HepG2 (cell line): ENCODE data around the gene SKIDA1. TPM values are rescaled to one million over a fixed set of nuclear protein-coding genes. Genes with fewer than 3 reads are reported as not detected.

Experiments
- BHLHE40 ChIP-seq: IDR thresholded peaks from 2 replicates; pipeline ENCODE4 v1.6.1; 2011; ENCODE audit warnings: low read length, improper control_type of control experiment
- CEBPG ChIP-seq: IDR thresholded peaks from 2 replicates; pipeline ENCODE4 v1.6.1; 2016
- FOXA1 ChIP-seq, 2 experiments: fragments of 450-650 bp in 1 of 2; sonication (generic) in 1 of 2; formaldehyde crosslinking in 1 of 2; IDR thresholded peaks; 2 replicates each; pipeline versions ENCODE4 v1.4.0 to v1.6.1; 2016 to 2020; ENCODE audit warnings: missing genetic modification reagents in 1 of 2
- FOXA3 ChIP-seq: IDR thresholded peaks from 2 replicates; pipeline ENCODE4 v1.6.1; 2016; ENCODE audit warnings: missing genetic modification reagents, missing compliant biosample characterization
- HNRNPUL1 ChIP-seq: fragments of 200-400 bp; formaldehyde crosslinking; IDR thresholded peaks from 2 replicates; pipeline ENCODE4 v1.6.1; 2017; ENCODE audit warnings: low read depth, mild to moderate bottlenecking, low read length, moderate library complexity
- MATR3 ChIP-seq: sonication (generic); formaldehyde crosslinking; IDR thresholded peaks from 2 replicates; pipeline ENCODE4 v1.4.0; 2020; ENCODE audit warnings: missing genetic modification reagents
- RELA ChIP-seq: sonication (generic); formaldehyde crosslinking; IDR thresholded peaks from 2 replicates; pipeline ENCODE4 v1.4.0; 2020; ENCODE audit warnings: missing genetic modification reagents
- RFXAP ChIP-seq: sonication (generic); formaldehyde crosslinking; IDR thresholded peaks from 2 replicates; pipeline ENCODE4 v1.4.0; 2020; ENCODE audit warnings: missing genetic modification reagents, borderline replicate concordance
- SIX1 ChIP-seq: sonication (generic); formaldehyde crosslinking; IDR thresholded peaks from 2 replicates; pipeline ENCODE4 v1.4.0; 2020; ENCODE audit warnings: missing genetic modification reagents, borderline replicate concordance
- SKI ChIP-seq: fragments of 450-650 bp; IDR thresholded peaks from one replicate; pipeline ENCODE4 v1.6.1; 2018; ENCODE audit warnings: mild to moderate bottlenecking; ENCODE audit not compliant: partially characterized antibody
- SP2 ChIP-seq: sonication (generic); formaldehyde crosslinking; IDR thresholded peaks from 2 replicates; pipeline ENCODE4 v1.5.1; 2020; ENCODE audit warnings: mild to moderate bottlenecking, missing genetic modification reagents
- ZC3H13 ChIP-seq: sonication (generic); formaldehyde crosslinking; IDR thresholded peaks from 2 replicates; pipeline ENCODE4 v1.8.1; 2023; ENCODE audit warnings: mild to moderate bottlenecking, missing genetic modification reagents, moderate library complexity
- ZFP36L2 ChIP-seq: sonication (generic); formaldehyde crosslinking; IDR thresholded peaks from 2 replicates; pipeline ENCODE4 v1.4.0; 2020; ENCODE audit warnings: missing genetic modification reagents
- ZMYM3 ChIP-seq: sonication (generic); formaldehyde crosslinking; IDR thresholded peaks from 2 replicates; pipeline ENCODE4 v1.5.1; 2020; ENCODE audit warnings: mild to moderate bottlenecking, missing genetic modification reagents
- ZNF335 ChIP-seq: sonication (generic); formaldehyde crosslinking; IDR thresholded peaks from 2 replicates; pipeline ENCODE4 v1.4.0; 2020; ENCODE audit warnings: missing genetic modification reagents
- ZNF34 ChIP-seq: sonication (generic); formaldehyde crosslinking; IDR thresholded peaks from 2 replicates; pipeline ENCODE4 v1.4.0; 2020; ENCODE audit warnings: mild to moderate bottlenecking, missing genetic modification reagents, borderline replicate concordance
- ZNF589 ChIP-seq: sonication (generic); formaldehyde crosslinking; conservative IDR thresholded peaks from 2 replicates; pipeline ENCODE4 v1.8.0; 2022; ENCODE audit warnings: mild to moderate bottlenecking, moderate library complexity, missing genetic modification reagents
- ZNF616 ChIP-seq: sonication (generic); formaldehyde crosslinking; IDR thresholded peaks from 2 replicates; pipeline ENCODE4 v1.5.0; 2020; ENCODE audit warnings: low read depth, mild to moderate bottlenecking, missing genetic modification reagents
- ZSCAN20 ChIP-seq: sonication (generic); formaldehyde crosslinking; IDR thresholded peaks from 2 replicates; pipeline ENCODE4 v1.4.0; 2020; ENCODE audit warnings: missing genetic modification reagents, mild to moderate bottlenecking, borderline replicate concordance
- polyA plus RNA-seq, 8 experiments: library from polyadenylated mRNA; depleted of rRNA in 3 of 8; stranded (reverse) in 7 of 8; unstranded in 1 of 8; fragments of >200 nt; fragmentation: Illumina TruSeq in 4 of 8; extraction: Trizol in 4 of 8; gene quantifications; 2 replicates each; pipeline versions ENCODE4 v1.2.1 to v1.2.3, GENCODE V29; 2011 to 2016; ENCODE audit warnings: low read depth in 4 of 8, missing spikeins in 1 of 8, mixed read lengths in 1 of 8; ENCODE audit not compliant: insufficient read depth in 1 of 8
- total RNA-seq, 5 experiments: library from RNA; depleted of rRNA; stranded (reverse); fragments of >200 nt; fragmentation: Illumina TruSeq; extraction: Trizol; gene quantifications; 2 replicates each; pipeline ENCODE4 v1.2.3, GENCODE V29; 2016; ENCODE audit warnings: low read depth in 1 of 5
- TF ChIP-seq, protein P1 (sequence below): sonication (generic); formaldehyde crosslinking; IDR thresholded peaks from 2 replicates; pipeline ENCODE4 v1.5.0; 2020; ENCODE audit warnings: mild to moderate bottlenecking, missing genetic modification reagents
- TF ChIP-seq, protein P2 (sequence below), 2 experiments: sonication (generic) in 1 of 2; formaldehyde crosslinking in 1 of 2; IDR thresholded peaks; 2 replicates each; pipeline versions ENCODE4 v1.5.1 to v1.6.1; 2011 to 2020; ENCODE audit warnings: borderline replicate concordance in 1 of 2, low read depth in 1 of 2, low read length in 1 of 2, mild to moderate bottlenecking in 1 of 2, missing genetic modification reagents in 1 of 2, moderate library complexity in 1 of 2
- TF ChIP-seq, protein P3 (sequence below): IDR thresholded peaks from 2 replicates; pipeline ENCODE4 v1.6.1; 2016; ENCODE audit warnings: missing genetic modification reagents, missing compliant biosample characterization
- TF ChIP-seq, protein P4 (sequence below): sonication (generic); formaldehyde crosslinking; IDR thresholded peaks from 2 replicates; pipeline ENCODE4 v1.4.0; 2020; ENCODE audit warnings: mild to moderate bottlenecking, missing genetic modification reagents

The SKIDA1 gene
- total and polyA plus RNA-seq, 2 of the 13 experiments (the other 11 are each of a cell fraction or from before 2014, with no cell fraction given), result 0.73 to 1.5 TPM

DNA sequence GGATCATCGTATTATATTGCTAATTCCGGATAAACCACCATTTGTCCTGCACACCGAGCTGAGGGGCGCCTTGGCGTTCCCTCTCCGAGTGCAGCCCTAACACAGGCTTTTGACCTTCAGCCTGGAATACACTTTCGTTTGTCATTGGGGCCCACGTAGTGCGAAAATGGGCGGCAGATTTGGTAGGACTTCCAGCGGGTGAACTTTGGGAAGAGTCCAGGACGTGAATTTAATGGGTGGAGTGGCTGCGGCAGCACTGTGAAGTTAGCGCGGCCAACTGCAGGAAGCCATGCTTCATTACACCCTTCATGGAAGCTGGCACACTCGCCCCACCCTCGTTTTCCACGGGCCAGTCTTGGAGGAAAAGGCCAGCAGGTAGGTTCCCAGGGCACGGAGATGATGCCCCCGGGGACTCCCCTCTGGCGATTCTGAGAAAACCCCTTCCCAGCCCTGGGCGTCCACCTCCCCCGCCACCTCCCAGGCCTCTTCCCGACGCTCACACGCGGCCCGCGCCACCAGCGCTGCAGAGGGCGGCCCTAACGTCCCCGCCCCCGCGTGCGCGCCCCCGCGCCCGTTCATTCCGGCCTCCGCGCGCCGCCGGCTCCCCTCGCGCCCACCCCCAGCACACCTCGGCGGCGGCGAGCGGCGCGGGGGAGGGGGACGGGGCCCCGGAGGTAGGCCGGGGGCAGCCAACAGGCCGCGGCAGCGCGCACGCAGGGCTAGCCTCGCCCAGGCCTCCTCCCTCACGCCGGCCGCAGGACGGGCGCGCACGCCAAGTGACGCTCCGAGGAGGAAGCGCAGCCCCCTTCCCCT lies 8.2 kb upstream of the SKIDA1 start, which contains the start of gene MLLT10 (continued):
- no peak for TF ChIP-seq FOXA1 (IDR thresholded peaks at IDR 0.05)
- peak; percentile 40; the same call in 1 of the 2 replicates for TF ChIP-seq FOXA1 (CRISPR knock-in tag; IDR thresholded peaks at IDR 0.05)
- TF ChIP-seq, protein P1, sequence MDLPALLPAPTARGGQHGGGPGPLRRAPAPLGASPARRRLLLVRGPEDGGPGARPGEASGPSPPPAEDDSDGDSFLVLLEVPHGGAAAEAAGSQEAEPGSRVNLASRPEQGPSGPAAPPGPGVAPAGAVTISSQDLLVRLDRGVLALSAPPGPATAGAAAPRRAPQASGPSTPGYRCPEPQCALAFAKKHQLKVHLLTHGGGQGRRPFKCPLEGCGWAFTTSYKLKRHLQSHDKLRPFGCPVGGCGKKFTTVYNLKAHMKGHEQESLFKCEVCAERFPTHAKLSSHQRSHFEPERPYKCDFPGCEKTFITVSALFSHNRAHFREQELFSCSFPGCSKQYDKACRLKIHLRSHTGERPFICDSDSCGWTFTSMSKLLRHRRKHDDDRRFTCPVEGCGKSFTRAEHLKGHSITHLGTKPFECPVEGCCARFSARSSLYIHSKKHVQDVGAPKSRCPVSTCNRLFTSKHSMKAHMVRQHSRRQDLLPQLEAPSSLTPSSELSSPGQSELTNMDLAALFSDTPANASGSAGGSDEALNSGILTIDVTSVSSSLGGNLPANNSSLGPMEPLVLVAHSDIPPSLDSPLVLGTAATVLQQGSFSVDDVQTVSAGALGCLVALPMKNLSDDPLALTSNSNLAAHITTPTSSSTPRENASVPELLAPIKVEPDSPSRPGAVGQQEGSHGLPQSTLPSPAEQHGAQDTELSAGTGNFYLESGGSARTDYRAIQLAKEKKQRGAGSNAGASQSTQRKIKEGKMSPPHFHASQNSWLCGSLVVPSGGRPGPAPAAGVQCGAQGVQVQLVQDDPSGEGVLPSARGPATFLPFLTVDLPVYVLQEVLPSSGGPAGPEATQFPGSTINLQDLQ (CRISPR knock-in tag), result peak; percentile 83; the same call in 1 of the 2 replicates
- TF ChIP-seq ZNF589 (CRISPR knock-in tag), result no peak
- TF ChIP-seq, protein P2, sequence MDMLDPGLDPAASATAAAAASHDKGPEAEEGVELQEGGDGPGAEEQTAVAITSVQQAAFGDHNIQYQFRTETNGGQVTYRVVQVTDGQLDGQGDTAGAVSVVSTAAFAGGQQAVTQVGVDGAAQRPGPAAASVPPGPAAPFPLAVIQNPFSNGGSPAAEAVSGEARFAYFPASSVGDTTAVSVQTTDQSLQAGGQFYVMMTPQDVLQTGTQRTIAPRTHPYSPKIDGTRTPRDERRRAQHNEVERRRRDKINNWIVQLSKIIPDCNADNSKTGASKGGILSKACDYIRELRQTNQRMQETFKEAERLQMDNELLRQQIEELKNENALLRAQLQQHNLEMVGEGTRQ (IDR thresholded peaks at IDR 0.05; ENCODE audit: low read depth, low read length), result no peak
- TF ChIP-seq, protein P2 (CRISPR knock-in tag; IDR thresholded peaks at IDR 0.05; ENCODE audit: borderline replicate concordance), result peak; percentile 50; the same call in 1 of the 2 replicates
- TF ChIP-seq FOXA3 (CRISPR knock-in tag), result peak; percentile 6
- TF ChIP-seq ZSCAN20 (CRISPR knock-in tag), result peak; percentile 86; the same call in 1 of the 2 replicates
- TF ChIP-seq SP2 (CRISPR knock-in tag), result no peak
- no peak for TF ChIP-seq HNRNPUL1
- peak; percentile 20; the same call in 1 of the 2 replicates for TF ChIP-seq RELA (CRISPR knock-in tag)
- TF ChIP-seq, protein P3, sequence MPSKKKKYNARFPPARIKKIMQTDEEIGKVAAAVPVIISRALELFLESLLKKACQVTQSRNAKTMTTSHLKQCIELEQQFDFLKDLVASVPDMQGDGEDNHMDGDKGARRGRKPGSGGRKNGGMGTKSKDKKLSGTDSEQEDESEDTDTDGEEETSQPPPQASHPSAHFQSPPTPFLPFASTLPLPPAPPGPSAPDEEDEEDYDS (CRISPR knock-in tag), result peak; percentile 45
- TF ChIP-seq, protein P4, sequence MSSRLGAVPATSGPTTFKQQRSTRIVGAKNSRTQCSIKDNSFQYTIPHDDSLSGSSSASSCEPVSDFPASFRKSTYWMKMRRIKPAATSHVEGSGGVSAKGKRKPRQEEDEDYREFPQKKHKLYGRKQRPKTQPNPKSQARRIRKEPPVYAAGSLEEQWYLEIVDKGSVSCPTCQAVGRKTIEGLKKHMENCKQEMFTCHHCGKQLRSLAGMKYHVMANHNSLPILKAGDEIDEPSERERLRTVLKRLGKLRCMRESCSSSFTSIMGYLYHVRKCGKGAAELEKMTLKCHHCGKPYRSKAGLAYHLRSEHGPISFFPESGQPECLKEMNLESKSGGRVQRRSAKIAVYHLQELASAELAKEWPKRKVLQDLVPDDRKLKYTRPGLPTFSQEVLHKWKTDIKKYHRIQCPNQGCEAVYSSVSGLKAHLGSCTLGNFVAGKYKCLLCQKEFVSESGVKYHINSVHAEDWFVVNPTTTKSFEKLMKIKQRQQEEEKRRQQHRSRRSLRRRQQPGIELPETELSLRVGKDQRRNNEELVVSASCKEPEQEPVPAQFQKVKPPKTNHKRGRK (CRISPR knock-in tag), result no peak
- TF ChIP-seq ZMYM3 (CRISPR knock-in tag), result peak; percentile 36; the same call in 1 of the 2 replicates
- TF ChIP-seq ZNF335 (CRISPR knock-in tag), result peak; percentile 42; the same call in 1 of the 2 replicates
- no peak for TF ChIP-seq MATR3 (CRISPR knock-in tag)
- TF ChIP-seq ZNF616 (CRISPR knock-in tag), result peak; percentile 27; the same call in 1 of the 2 replicates
- TF ChIP-seq SIX1, result no peak
- 0 out of 2 replicates have a peak, but pooled peaks have one; percentile 40 for TF ChIP-seq ZFP36L2
- TF ChIP-seq ZC3H13 (CRISPR knock-in tag), result peak; percentile 74
- TF ChIP-seq SKI, result peak; percentile 81
- peak; percentile 83 for TF ChIP-seq RFXAP (CRISPR knock-in tag)
- no peak for TF ChIP-seq CEBPG (CRISPR knock-in tag)
- peak; percentile 72; the same call in 1 of the 2 replicates for TF ChIP-seq ZNF34 (CRISPR knock-in tag)
- TF ChIP-seq BHLHE40, result peak; percentile 55
